Spleen (tissue), 7 donors: ENCODE data around the gene ANO2.

Source experiments
- CTCF ChIP-seq, 11 experiments: fragments of 200-600 bp in 7 of 11; fragments of 450-650 bp in 4 of 11; sonication (generic) in 4 of 11; IDR thresholded peaks in 8 of 11; conservative IDR thresholded peaks in 3 of 11; 1 replicate in 7 of 11; 2 replicates in 4 of 11; pipeline versions ENCODE4 v1.4.0 to v1.8.0; 2016 to 2021; ENCODE audit warnings: antibody characterized with exemption in 11 of 11, inconsistent platforms in 4 of 11, mild to moderate bottlenecking in 1 of 11
- POLR2A ChIP-seq, 3 donors: fragments of 450-650 bp; IDR thresholded peaks; one replicate each; pipeline ENCODE4 v1.5.1; 2017; ENCODE audit warnings: antibody characterized with exemption in 3 of 3, mild to moderate bottlenecking in 1 of 3
- donor health status: DM: no; HTN: no; CAD: no; lungs with moderate emphysema.
- donor health status: DM: no; HTN: no; CAD: no.
- donor health status: DM: no; HTN: no; CAD: no.

- TF ChIP-seq CTCF (IDR thresholded peaks at IDR 0.05 in 8 of 11, conservative IDR thresholded peaks at IDR 0.05 in 3 of 11) (no peak), POLR2A (IDR thresholded peaks at IDR 0.05) (no peak)
Measured at GRCh38 chr12:5889381-5890047, 55.5 kb downstream of the ANO2 start.
